Neuronal stem cell (in vitro differentiated cells): ENCODE measurements around the gene SMPD3.

Experiments
- DNase-seq: peaks from one replicate; pipeline ENCODE4 v3.0.0-alpha.2; 2013; ENCODE audit warnings: low spot score
- H2AFZ ChIP-seq: one replicate; pipeline ENCODE4 v1.6.1; 2013; ENCODE audit warnings: mild to moderate bottlenecking, low read length, inconsistent platforms
- H2AK5ac ChIP-seq: 2 replicates; pipeline ENCODE4 v1.6.1; 2013; ENCODE audit warnings: low read depth, mild to moderate bottlenecking, inconsistent platforms, low read length, moderate library complexity, mixed read lengths
- H2BK120ac ChIP-seq: 2 replicates; pipeline ENCODE4 v1.6.1; 2013; ENCODE audit warnings: low read depth, mild to moderate bottlenecking, inconsistent platforms, low read length, moderate library complexity, mixed read lengths
- H2BK12ac ChIP-seq: one replicate; pipeline ENCODE4 v1.6.1; 2013; ENCODE audit warnings: low read length, inconsistent platforms
- H2BK15ac ChIP-seq: 2 replicates; pipeline ENCODE4 v1.6.1; 2013; ENCODE audit warnings: mild to moderate bottlenecking, low read length, inconsistent platforms, mixed read lengths
- H2BK5ac ChIP-seq: one replicate; pipeline ENCODE4 v1.6.1; 2013; ENCODE audit warnings: inconsistent platforms, mild to moderate bottlenecking, low read length, moderate library complexity
- H3K14ac ChIP-seq: one replicate; pipeline ENCODE4 v1.6.1; 2013; ENCODE audit warnings: low read length, inconsistent platforms
- H3K18ac ChIP-seq: 2 replicates; pipeline ENCODE4 v1.6.1; 2013; ENCODE audit warnings: low read length, inconsistent platforms
- H3K23ac ChIP-seq: 2 replicates; pipeline ENCODE4 v1.6.1; 2013; ENCODE audit warnings: low read depth, mild to moderate bottlenecking, mixed read lengths, low read length, inconsistent platforms; ENCODE audit not compliant: poor library complexity
- H3K27ac ChIP-seq: replicated peaks from 3 replicates; pipeline ENCODE4 v1.5.1; 2013; ENCODE audit warnings: low read length, inconsistent platforms
- H3K27me3 ChIP-seq, 3 experiments: 2 replicates each; pipeline ENCODE4 v1.6.1; 2013; ENCODE audit warnings: low read length in 3 of 3, mild to moderate bottlenecking in 2 of 3, inconsistent platforms in 1 of 3, low read depth in 1 of 3, mixed read lengths in 1 of 3, moderate library complexity in 1 of 3; ENCODE audit not compliant: control insufficient read depth in 3 of 3, insufficient read depth in 3 of 3
- H3K36me3 ChIP-seq, 2 donors: replicated peaks in 1 of 2; 2 replicates each; pipeline ENCODE4 v1.6.1; 2013; ENCODE audit warnings: low read length in 2 of 2; ENCODE audit not compliant: control insufficient read depth in 2 of 2, insufficient read depth in 2 of 2
- H3K4ac ChIP-seq: 2 replicates; pipeline ENCODE4 v1.6.1; 2013; ENCODE audit warnings: inconsistent platforms, mild to moderate bottlenecking, low read length, moderate library complexity
- H3K4me1 ChIP-seq, 2 donors: 1 replicate in 1 of 2; 2 replicates in 1 of 2; pipeline ENCODE4 v1.6.1; 2013; ENCODE audit warnings: low read length in 2 of 2, low read depth in 1 of 2; ENCODE audit not compliant: control insufficient read depth in 2 of 2, insufficient read depth in 1 of 2
- H3K4me2 ChIP-seq: one replicate; pipeline ENCODE4 v1.6.1; 2013; ENCODE audit warnings: mild to moderate bottlenecking, low read length, inconsistent platforms; ENCODE audit not compliant: insufficient read depth, poor library complexity, severe bottlenecking
- H3K4me3 ChIP-seq, 2 donors: 2 replicates each; pipeline ENCODE4 v1.5.1; 2013; ENCODE audit warnings: low read length in 2 of 2, mild to moderate bottlenecking in 2 of 2, inconsistent platforms in 1 of 2, moderate library complexity in 1 of 2
- H3K79me1 ChIP-seq: one replicate; pipeline ENCODE4 v1.6.1; 2013; ENCODE audit warnings: low read depth, mild to moderate bottlenecking, inconsistent platforms, low read length, moderate library complexity
- H3K9ac ChIP-seq: one replicate; pipeline ENCODE4 v1.6.1; 2013; ENCODE audit warnings: mild to moderate bottlenecking, low read depth, low read length, inconsistent platforms; ENCODE audit not compliant: poor library complexity
- H3K9me3 ChIP-seq, 2 donors: replicated peaks in 1 of 2; 2 replicates each; pipeline versions ENCODE3 to v1.6.1; 2013; ENCODE audit warnings: low read length in 2 of 2, mild to moderate bottlenecking in 2 of 2, inconsistent platforms in 1 of 2, low read depth in 1 of 2, mixed read lengths in 1 of 2, moderate library complexity in 1 of 2; ENCODE audit not compliant: control insufficient read depth in 2 of 2, insufficient read depth in 1 of 2
- H4K8ac ChIP-seq: one replicate; pipeline ENCODE4 v1.6.1; 2013; ENCODE audit warnings: low read depth, mild to moderate bottlenecking, inconsistent platforms, low read length, moderate library complexity
- H4K91ac ChIP-seq: one replicate; pipeline ENCODE4 v1.6.1; 2013; ENCODE audit warnings: low read length, low read depth, mild to moderate bottlenecking, inconsistent platforms; ENCODE audit not compliant: poor library complexity
- WGBS, 2 donors: extraction: QIAGEN DNeasy Blood & Tissue Kit; methylation state at CpG; one replicate each; pipeline ENCODE4 v1.1.7; 2013; ENCODE audit warnings: missing lambda C conversion rate in 2 of 2, mixed read lengths in 1 of 2; ENCODE audit not compliant: insufficient read length in 2 of 2, insufficient replicate concordance in 1 of 2; ENCODE audit errors: extremely low coverage in 2 of 2; 5-methylcytosine and 5-hydroxymethylcytosine counted together

SMPD3 gene

GRCh38 chr16:68386628-68387027, 61.7 kb downstream of the SMPD3 start:
- peak overlapping the region; percentile 80 for H3K18ac ChIP-seq
- no peak overlapping the region for H3K9ac ChIP-seq
- H3K4me1 ChIP-seq: peaks cover 6 to 22% of the 10 kb centered on the region in 2 donors
- no peak overlapping the region for H3K14ac ChIP-seq
- no CpG with 5 or more reads among the region's 14 CpGs for WGBS, 2 donors
- no peak overlapping the region for H3K4me2 ChIP-seq
- H3K27ac ChIP-seq: no peak overlapping the region
- H2AFZ ChIP-seq: no peak overlapping the region
- no peak overlapping the region for H3K23ac ChIP-seq
- no peak overlapping the region for H3K4me3 ChIP-seq
- peak overlapping the region; percentile 37 for H2AK5ac ChIP-seq
- peak overlapping the region; percentile 9 for H2BK5ac ChIP-seq
- no peak overlapping the region for H4K91ac ChIP-seq
- H3K36me3 ChIP-seq: no peaks in the 10 kb centered on the region
- no peak for DNase-seq
- peak overlapping the region; percentile 62 for H2BK15ac ChIP-seq
- no peak overlapping the region for H3K4ac ChIP-seq
- H3K27me3 ChIP-seq: peaks cover 0 to 19% (median 4%) of the 10 kb centered on the region in 3 experiments
- H4K8ac ChIP-seq: no peak overlapping the region
- peak overlapping the region; percentile 59 for H2BK12ac ChIP-seq
- H2BK120ac ChIP-seq: no peak overlapping the region
- no peaks in the 10 kb centered on the region for H3K9me3 ChIP-seq
- no peaks in the 10 kb centered on the region for H3K79me1 ChIP-seq

GRCh38 chr16:68385371-68385770, 62.9 kb downstream of the SMPD3 start:
- no CpG with 5 or more reads among the region's 6 CpGs for WGBS, 2 donors
- Histone ChIP-seq H2BK12ac (no peak overlapping the region), H3K27ac (no peak overlapping the region)

GRCh38 chr16:68384288-68385161, 63.8 kb downstream of the SMPD3 start:
- Histone ChIP-seq H3K14ac (no peak overlapping the region), H3K27ac (no peak overlapping the region), H3K79me1 (no peaks in the 10 kb centered on the region), H2BK120ac (no peak overlapping the region), H3K4me2 (no peak overlapping the region), H3K4me3 (no peak overlapping the region), H3K18ac (peak overlapping the region; percentile 31), H2BK5ac (no peak overlapping the region), H3K4me1 (peaks cover 6 to 22% of the 10 kb centered on the region in 2 donors), H2BK15ac (no peak overlapping the region), H3K27me3 (peaks cover 0 to 26% (median 4%) of the 10 kb centered on the region in 3 experiments), H4K8ac (no peak overlapping the region), H2AK5ac (peak overlapping the region; percentile 6), H3K9ac (no peak overlapping the region), H3K4ac (no peak overlapping the region), H3K9me3 (no peaks in the 10 kb centered on the region), H2AFZ (no peak overlapping the region), H4K91ac (no peak overlapping the region), H3K36me3 (no peaks in the 10 kb centered on the region), H2BK12ac (no peak overlapping the region), H3K23ac (no peak overlapping the region)
- DNase-seq: no peak
- no CpG with 5 or more reads among the region's 7 CpGs for WGBS, 2 donors

More at GRCh38 chr16:68385371-68385770, 62.9 kb downstream of the SMPD3 start:
- H3K18ac ChIP-seq: no peak overlapping the region
- H3K27me3 ChIP-seq: peaks cover 0 to 22% (median 4%) of the 10 kb centered on the region in 3 experiments
- H4K8ac ChIP-seq: no peak overlapping the region
- no peak overlapping the region for H3K4me2 ChIP-seq
- no peak overlapping the region for H3K14ac ChIP-seq
- peaks cover 6 to 22% of the 10 kb centered on the region in 2 donors for H3K4me1 ChIP-seq
- H3K4me3 ChIP-seq: no peak overlapping the region
- no peak overlapping the region for H2BK5ac ChIP-seq
- no peak overlapping the region for H2BK120ac ChIP-seq
- H3K36me3 ChIP-seq: no peaks in the 10 kb centered on the region
- H3K9me3 ChIP-seq: no peaks in the 10 kb centered on the region
- no peak overlapping the region for H3K23ac ChIP-seq
- H2AK5ac ChIP-seq: no peak overlapping the region
- H2AFZ ChIP-seq: no peak overlapping the region
- no peak overlapping the region for H4K91ac ChIP-seq
- no peak overlapping the region for H3K9ac ChIP-seq
- H3K79me1 ChIP-seq: no peaks in the 10 kb centered on the region
- H2BK15ac ChIP-seq: no peak overlapping the region
- DNase-seq: no peak
- H3K4ac ChIP-seq: no peak overlapping the region

- no peak overlapping the region for H4K91ac ChIP-seq
- H3K79me1 ChIP-seq: no peaks in the 10 kb centered on the region
- peak overlapping the region; percentile 47 for H2BK12ac ChIP-seq
- H4K8ac ChIP-seq: no peak overlapping the region
- DNase-seq: no peak
- no peak overlapping the region for H3K23ac ChIP-seq
- H3K4ac ChIP-seq: no peak overlapping the region
- H3K27me3 ChIP-seq: peaks cover 0 to 32% (median 4%) of the 10 kb centered on the region in 3 experiments
- H3K14ac ChIP-seq: no peak overlapping the region
- H3K4me2 ChIP-seq: no peak overlapping the region
- peak overlapping the region; percentile 32 for H2AK5ac ChIP-seq
- peak overlapping the region; percentile 53 for H3K9ac ChIP-seq
- H3K4me1 ChIP-seq: peaks cover 6 to 22% of the 10 kb centered on the region in 2 donors
- no peak overlapping the region for H3K27ac ChIP-seq
- H3K9me3 ChIP-seq: no peaks in the 10 kb centered on the region
- no peaks in the 10 kb centered on the region for H3K36me3 ChIP-seq
- H3K18ac ChIP-seq: peak overlapping the region; percentile 31
- no CpG with 5 or more reads among the region's 4 CpGs for WGBS, 2 donors
- H2BK5ac ChIP-seq: no peak overlapping the region
- H3K4me3 ChIP-seq: no peak overlapping the region
- H2BK15ac ChIP-seq: peak overlapping the region; percentile 17
- H2BK120ac ChIP-seq: no peak overlapping the region
- H2AFZ ChIP-seq: no peak overlapping the region
Measured at GRCh38 chr16:68383858-68384257, 64.5 kb downstream of the SMPD3 start.
